WI38 (cell line): ENCODE data around the gene TSPAN15.

ENCODE experiments used
- H3K4me3 ChIP-seq: 2 replicates; pipeline ENCODE4 v1.5.1; 2011; ENCODE audit warnings: low read depth, mild to moderate bottlenecking, control low read depth, low read length
- CTCF ChIP-seq: IDR thresholded peaks from 2 replicates; pipeline ENCODE4 v1.5.1; 2012; ENCODE audit warnings: low read depth, mild to moderate bottlenecking, control low read depth, low read length

The TSPAN15 gene

GRCh38 chr10:69437321-69438259, 13.7 kb upstream of the TSPAN15 start:
- no peak for TF ChIP-seq CTCF

GRCh38 chr10:69438536-69439349, 12.5 kb upstream of the TSPAN15 start:
- TF ChIP-seq CTCF, result no peak
- no peak overlapping the region for H3K4me3 ChIP-seq

More at GRCh38 chr10:69437321-69438259, 13.7 kb upstream of the TSPAN15 start:
- H3K4me3 ChIP-seq, result no peak overlapping the region

- H3K4me3 ChIP-seq, result no peak overlapping the region
- TF ChIP-seq CTCF, result no peak
Measured at GRCh38 chr10:69439350-69439739, 11.9 kb upstream of the TSPAN15 start.

GRCh38 chr10:69439813-69440506, 11.3 kb upstream of the TSPAN15 start:
- no peak for TF ChIP-seq CTCF
- H3K4me3 ChIP-seq, result no peak overlapping the region

GRCh38 chr10:69443354-69443753, 7.9 kb upstream of the TSPAN15 start:
- H3K4me3 ChIP-seq, result no peak overlapping the region
- no peak for TF ChIP-seq CTCF

GRCh38 chr10:69445041-69445440, 6.2 kb upstream of the TSPAN15 start:
- no peak overlapping the region for H3K4me3 ChIP-seq
- no peak for TF ChIP-seq CTCF
